ENCODE results near the gene ASB10. TPM values are rescaled to one million over a fixed set of nuclear protein-coding genes. Genes with fewer than 3 reads are reported as not detected.

Gene ASB10
- total RNA-seq, 1 experiment from 2014 or later: not detected

DNA sequence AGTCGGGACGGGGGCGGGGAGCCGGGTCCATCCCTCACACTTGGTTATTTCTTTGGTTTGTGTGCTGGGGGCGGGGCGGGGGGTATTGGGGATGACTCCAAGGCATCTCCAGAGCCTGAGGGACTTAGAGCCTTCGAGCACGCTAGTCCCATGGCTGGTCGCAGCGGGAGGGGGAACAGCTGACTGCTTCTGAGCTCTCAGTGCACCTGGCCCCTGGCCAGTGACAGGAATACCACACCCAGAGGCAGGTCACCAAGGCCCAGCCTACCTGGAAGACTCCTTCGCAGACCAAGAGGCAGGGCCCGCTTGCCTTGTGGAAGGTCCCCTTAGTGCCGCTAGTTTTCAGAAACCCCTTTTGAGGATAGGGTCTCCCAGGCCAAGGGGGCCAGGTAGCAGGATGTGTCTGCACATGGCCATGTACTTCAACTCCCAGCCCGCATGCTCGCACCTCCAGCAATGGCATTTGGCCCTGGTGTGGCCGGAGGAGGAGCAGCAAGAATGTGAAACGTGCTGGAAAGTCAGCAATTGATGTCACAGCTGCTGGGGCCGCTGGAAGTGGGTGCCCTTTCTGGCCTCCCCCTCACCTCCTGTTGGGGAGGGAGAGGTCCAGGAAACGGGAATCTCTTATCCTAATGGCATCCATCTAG, 60.4 kb downstream of the ASB10 start:
- Histone ChIP-seq H3K36me3 (peaks cover 10% of the 10 kb centered on the region), H3K9me3 (no peaks in the 10 kb centered on the region), H3K27me3 (no peaks in the 10 kb centered on the region), H3K4me3 (no peak overlapping the region)
- no peak for DNase-seq

DNA sequence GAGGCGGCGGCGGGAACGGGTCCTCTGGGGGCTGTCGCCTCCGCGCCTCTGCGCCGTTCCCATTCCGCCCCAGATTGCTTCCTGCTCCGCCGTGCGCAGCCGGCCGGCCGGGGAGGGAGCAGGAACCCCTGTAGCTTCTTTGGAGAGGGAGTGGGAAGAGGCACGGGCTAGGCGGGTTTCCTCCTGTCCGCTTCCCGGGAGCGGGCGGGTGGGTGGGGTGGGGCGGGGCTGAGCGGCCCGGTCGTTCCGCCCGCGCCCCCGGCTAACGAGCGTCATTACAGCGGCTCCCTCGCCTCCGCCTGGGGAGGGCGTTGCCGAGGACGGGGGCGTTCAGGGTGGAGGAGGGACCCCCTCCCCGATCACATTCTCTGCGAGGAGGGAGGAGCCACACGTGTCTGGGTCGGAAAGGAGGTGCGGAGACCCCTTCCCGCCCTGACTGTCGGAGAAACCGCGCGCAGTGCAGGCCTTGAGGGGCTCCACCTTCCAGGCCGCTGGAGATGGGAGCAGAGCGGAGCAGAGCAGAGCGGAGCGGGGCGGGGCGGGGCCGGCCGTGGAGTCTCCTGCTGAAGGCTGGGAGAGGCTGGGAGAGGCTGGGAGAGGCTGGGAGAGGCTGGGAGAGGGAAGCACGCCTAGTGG, 61.1 kb downstream of the ASB10 start:
- peaks cover 10% of the 10 kb centered on the region for H3K36me3 ChIP-seq
- H3K27me3 ChIP-seq: no peaks in the 10 kb centered on the region
- H3K4me3 ChIP-seq: no peak overlapping the region
- no peaks in the 10 kb centered on the region for H3K9me3 ChIP-seq
- DNase-seq: no peak

Other genes with a start within 250 kb of the ASB10 start
- gene KCNH2, start 208.9 kb downstream of the ASB10 start, total RNA-seq (2014; rRNA removed; shearing (Covaris generic); ENCODE audit: low replicate concordance): 0.33 TPM in 1 of 2 replicates, not detected in the other
- gene NOS3, start 196.2 kb downstream of the ASB10 start, total RNA-seq (2014; rRNA removed; shearing (Covaris generic); ENCODE audit: low replicate concordance): 0.20 TPM in 1 of 2 replicates, not detected in the other
- gene ATG9B, start 162.8 kb downstream of the ASB10 start, total RNA-seq (2014; rRNA removed; shearing (Covaris generic); ENCODE audit: low replicate concordance): not detected in 2 replicates
- gene ABCB8, start 158.8 kb downstream of the ASB10 start, total RNA-seq (2014; rRNA removed; shearing (Covaris generic); ENCODE audit: low replicate concordance): 14.4 and 22.4 TPM in 2 replicates
- gene ASIC3, start 138.7 kb downstream of the ASB10 start, total RNA-seq (2014; rRNA removed; shearing (Covaris generic); ENCODE audit: low replicate concordance): 0.76 TPM in 1 of 2 replicates, not detected in the other
- 11.0 and 21.7 TPM in 2 replicates for gene CDK5, start 129.4 kb downstream of the ASB10 start, total RNA-seq (2014; rRNA removed; shearing (Covaris generic); ENCODE audit: low replicate concordance)
- gene SLC4A2, start 127.7 kb downstream of the ASB10 start, total RNA-seq (2014; rRNA removed; shearing (Covaris generic); ENCODE audit: low replicate concordance): 38.6 and 81.5 TPM in 2 replicates
- 47.5 and 71.5 TPM in 2 replicates for gene FASTK, start 106.4 kb downstream of the ASB10 start, total RNA-seq (2014; rRNA removed; shearing (Covaris generic); ENCODE audit: low replicate concordance)
- 5.2 and 32.9 TPM in 2 replicates for gene TMUB1, start 103.8 kb downstream of the ASB10 start, total RNA-seq (2014; rRNA removed; shearing (Covaris generic); ENCODE audit: low replicate concordance)
- gene AGAP3, start 100.8 kb downstream of the ASB10 start, total RNA-seq (2014; rRNA removed; shearing (Covaris generic); ENCODE audit: low replicate concordance): 22.5 and 35.1 TPM in 2 replicates
- gene GBX1, start 19.6 kb downstream of the ASB10 start, total RNA-seq (2014; rRNA removed; shearing (Covaris generic); ENCODE audit: low replicate concordance): not detected in 2 replicates
- gene H2BK1, start 23.2 kb upstream of the ASB10 start, total RNA-seq (2014; rRNA removed; shearing (Covaris generic); ENCODE audit: low replicate concordance): not detected in 2 replicates
- gene ABCF2, start 40.0 kb upstream of the ASB10 start, total RNA-seq (2014; rRNA removed; shearing (Covaris generic); ENCODE audit: low replicate concordance): 48.4 and 75.0 TPM in 2 replicates
- gene CHPF2, start 45.2 kb upstream of the ASB10 start, total RNA-seq (2014; rRNA removed; shearing (Covaris generic); ENCODE audit: low replicate concordance): 15.4 and 26.5 TPM in 2 replicates
- 12.0 and 14.2 TPM in 2 replicates for gene SMARCD3, start 61.4 kb upstream of the ASB10 start, total RNA-seq (2014; rRNA removed; shearing (Covaris generic); ENCODE audit: low replicate concordance)
- gene NUB1, start 154.6 kb upstream of the ASB10 start, total RNA-seq (2014; rRNA removed; shearing (Covaris generic); ENCODE audit: low replicate concordance): 23.1 and 43.2 TPM in 2 replicates
- gene WDR86, start 222.8 kb upstream of the ASB10 start, total RNA-seq (2014; rRNA removed; shearing (Covaris generic); ENCODE audit: low replicate concordance): not detected in 2 replicates